Stimulated activated CD4-positive, alpha-beta T cell treated with anti-CD3 and anti-CD28 coated beads, TNF-alpha, amount 100 ng/mL, for 24 hours (primary cell): ENCODE measurements around the gene SYCE1.

Source experiments
- DNase-seq, 3 experiments: peaks; one replicate each; pipeline ENCODE4 v3.0.0-alpha.2; 2020; ENCODE audit warnings: low read depth in 3 of 3

SYCE1 gene

GRCh38 chr10:133511907-133512528 is 53.4 kb downstream of the SYCE1 start:
- no peak for DNase-seq

GRCh38 chr10:133511408-133511807 is 54.0 kb downstream of the SYCE1 start:
- DNase-seq, result no peak

DNA sequence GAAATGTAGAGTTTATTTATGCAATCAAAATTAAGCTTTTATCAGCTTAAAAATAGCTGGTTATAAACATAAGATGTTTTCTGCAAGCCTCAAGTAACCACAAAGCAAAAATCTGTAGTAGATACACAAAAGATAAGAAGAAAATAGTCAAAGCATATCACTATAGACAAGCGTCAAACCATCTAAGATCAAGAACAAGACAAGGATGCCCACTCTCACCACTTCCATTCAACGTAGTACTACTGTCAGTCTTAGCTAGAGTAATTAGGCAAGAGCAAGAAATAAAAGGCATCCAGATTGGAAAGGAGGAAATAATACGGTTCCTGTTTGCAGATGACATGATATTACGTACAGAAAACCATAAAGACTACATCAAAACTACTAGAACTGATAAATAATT is 55.7 kb downstream of the SYCE1 start:
- DNase-seq, result no peak
